ENCODE results near the gene RAPGEF5.

GRCh38 chr7:22195397-22196172, 161.4 kb downstream of the RAPGEF5 start:
- no peak for TF ChIP-seq FOXP2 (optimal IDR thresholded peaks at IDR 0.05; ENCODE audit: control extremely low read depth, extremely low read length, insufficient read depth)
- TF ChIP-seq EZH2 (IDR thresholded peaks at IDR 0.05), result no peak
